NT2/D1 (cell line): ENCODE results near the gene RNU6-8.

Source experiments
- DNase-seq: peaks from one replicate; pipeline ENCODE4 v3.0.0-alpha.2; 2011; ENCODE audit warnings: low read depth, low spot score
- H3K27me3 ChIP-seq: 2 replicates; pipeline ENCODE4 v1.6.0; 2011; ENCODE audit warnings: mild to moderate bottlenecking; ENCODE audit not compliant: insufficient read length, insufficient read depth
- H3K36me3 ChIP-seq: 2 replicates; pipeline ENCODE4 v1.6.1; 2011; ENCODE audit warnings: mild to moderate bottlenecking, low read length, mixed read lengths; ENCODE audit not compliant: insufficient read depth, insufficient read length
- H3K4me1 ChIP-seq: 2 replicates; pipeline ENCODE4 v1.5.1; 2011; ENCODE audit not compliant: insufficient read depth, insufficient read length
- H3K4me3 ChIP-seq: 2 replicates; pipeline ENCODE4 v1.5.1; 2011; ENCODE audit warnings: low read depth; ENCODE audit not compliant: insufficient read length
- H3K9ac ChIP-seq: 2 replicates; pipeline ENCODE4 v1.6.0; 2011; ENCODE audit warnings: low read depth; ENCODE audit not compliant: insufficient read length
- H3K9me3 ChIP-seq: 2 replicates; pipeline ENCODE4 v1.5.1; 2011; ENCODE audit warnings: mild to moderate bottlenecking, low read length; ENCODE audit not compliant: insufficient read depth
- SUZ12 ChIP-seq: IDR thresholded peaks from 2 replicates; pipeline ENCODE4 v1.6.1; 2011; ENCODE audit not compliant: insufficient read length, insufficient read depth; ENCODE audit errors: extremely low read depth
- YY1 ChIP-seq: IDR thresholded peaks from 2 replicates; pipeline ENCODE4 v1.6.1; 2011; ENCODE audit not compliant: insufficient read length, insufficient read depth
- ZNF274 ChIP-seq: IDR thresholded peaks from 2 replicates; pipeline ENCODE4 v1.6.1; 2011; ENCODE audit warnings: mild to moderate bottlenecking, low read depth, low read length

RNU6-8 gene

DNA sequence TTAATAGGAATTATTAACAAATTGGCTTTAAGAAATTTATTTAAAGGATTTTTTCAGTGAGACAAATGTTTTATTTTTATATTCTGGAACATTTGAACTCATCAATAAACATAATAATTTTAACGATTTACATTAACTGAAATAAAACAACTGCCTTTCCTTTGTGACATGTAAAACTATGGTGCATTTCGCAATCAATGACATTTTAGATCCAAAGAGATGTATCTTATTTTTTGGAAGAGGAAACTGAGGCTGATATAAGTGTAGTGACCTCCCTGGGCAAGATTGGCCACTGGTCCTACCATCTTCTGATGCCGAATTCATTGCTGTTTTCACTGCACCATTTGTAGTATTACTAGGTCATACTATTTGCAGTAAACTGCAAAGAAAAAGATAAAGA lies 2.5 kb upstream of the RNU6-8 start:
- Histone ChIP-seq H3K9ac (no peak overlapping the region), H3K4me3 (no peak overlapping the region), H3K27me3 (peaks cover 17% of the 10 kb centered on the region), H3K4me1 (no peaks in the 10 kb centered on the region), H3K36me3 (no peaks in the 10 kb centered on the region), H3K9me3 (no peaks in the 10 kb centered on the region)
- TF ChIP-seq YY1 = no peak
- no peak for TF ChIP-seq ZNF274
- no peak for TF ChIP-seq SUZ12
- DNase-seq = no peak

DNA sequence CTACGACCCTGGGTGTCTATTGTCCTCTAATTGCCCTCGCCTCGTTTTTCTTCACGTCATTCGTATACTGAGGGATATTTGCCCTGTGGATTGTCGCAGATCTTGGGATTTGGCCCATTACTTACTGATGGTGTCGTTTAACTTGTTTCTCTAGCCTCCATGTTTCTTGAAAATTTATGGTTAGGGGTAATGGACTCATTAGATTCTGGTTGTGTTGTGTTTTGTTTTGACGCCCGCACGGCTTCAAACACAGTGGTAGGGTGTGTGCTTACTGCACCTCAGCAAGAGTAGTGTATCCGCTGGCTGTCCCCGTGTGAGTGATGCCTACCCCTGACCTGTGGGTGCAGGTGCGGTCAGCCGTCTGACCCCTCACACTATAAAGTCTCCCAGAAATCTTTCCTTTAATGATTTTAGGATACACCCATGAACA lies 874 bp upstream of the RNU6-8 start:
- TF ChIP-seq SUZ12 = no peak
- no peak for TF ChIP-seq ZNF274
- TF ChIP-seq YY1 = no peak
- Histone ChIP-seq H3K4me1 (no peaks in the 10 kb centered on the region), H3K36me3 (no peaks in the 10 kb centered on the region), H3K4me3 (peak overlapping the region; percentile 71), H3K9ac (peak overlapping the region; percentile 64), H3K27me3 (peaks cover 25% of the 10 kb centered on the region), H3K9me3 (no peaks in the 10 kb centered on the region)
- no peak for DNase-seq

DNA sequence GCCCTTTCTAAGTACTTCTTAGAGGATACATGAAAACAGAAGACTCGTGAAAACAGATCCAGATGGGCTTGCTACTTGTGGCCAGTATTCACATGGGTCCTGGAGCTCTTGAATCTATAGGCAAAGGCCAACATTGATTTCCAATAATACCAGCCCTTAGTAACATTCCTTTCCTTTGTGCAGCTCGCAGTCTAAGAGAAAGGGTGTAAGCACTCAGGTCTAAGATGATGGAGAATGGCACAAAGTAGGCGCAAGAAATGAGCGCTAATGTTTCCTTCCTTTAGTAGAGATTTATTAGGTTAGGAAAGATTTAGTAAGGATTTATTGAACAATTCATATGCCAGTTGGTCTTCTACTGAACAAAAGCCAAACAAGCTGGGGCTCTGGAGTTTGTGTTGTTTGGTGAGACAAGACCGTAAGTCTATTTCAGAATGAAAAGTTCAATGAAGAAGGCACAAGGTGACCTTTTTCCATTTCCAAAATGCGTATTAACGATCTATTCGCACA lies 525 bp downstream of the RNU6-8 start:
- no peaks in the 10 kb centered on the region for H3K9me3 ChIP-seq
- no peaks in the 10 kb centered on the region for H3K4me1 ChIP-seq
- peaks cover 25% of the 10 kb centered on the region for H3K27me3 ChIP-seq
- TF ChIP-seq YY1 = no peak
- TF ChIP-seq SUZ12 = no peak
- no peak for TF ChIP-seq ZNF274
- peak overlapping the region; percentile 85 for H3K4me3 ChIP-seq
- DNase-seq = no peak
- H3K9ac ChIP-seq = peak overlapping the region; percentile 70
- H3K36me3 ChIP-seq = no peaks in the 10 kb centered on the region

DNA sequence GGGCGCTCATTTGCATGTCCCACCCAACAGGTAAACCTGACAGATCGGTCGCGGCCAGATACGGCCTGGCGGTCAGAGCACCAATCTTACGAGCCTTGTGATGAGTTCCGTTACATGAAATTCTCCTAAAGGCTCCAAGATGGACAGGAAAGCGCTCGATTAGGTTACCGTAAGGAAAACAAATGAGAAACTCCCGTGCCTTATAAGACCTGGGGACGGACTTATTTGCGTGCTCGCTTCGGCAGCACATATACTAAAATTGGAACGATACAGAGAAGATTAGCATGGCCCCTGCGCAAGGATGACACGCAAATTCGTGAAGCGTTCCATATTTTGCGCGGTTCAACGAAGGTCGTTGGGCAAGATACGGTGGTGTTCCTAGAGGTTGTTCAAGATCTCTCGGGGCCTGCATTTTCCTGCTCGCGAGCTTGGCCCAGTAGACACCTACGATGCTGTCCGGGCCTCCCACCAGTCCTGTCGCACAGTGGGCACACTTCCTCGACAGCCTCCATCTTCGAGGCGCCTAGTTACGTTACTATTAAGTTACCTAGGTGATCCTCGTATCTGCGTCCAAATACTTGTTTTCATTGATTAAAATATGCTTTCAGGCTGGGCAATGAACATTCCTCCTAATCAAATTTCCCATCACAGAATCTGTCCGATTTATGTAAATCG lies 1.1 kb downstream of the RNU6-8 start, which contains the start of gene RNU6-7:
Gene RNU6-7 (plus strand): TSS at position 230 of the 675 bp plus-strand sequence.
- DNase-seq = no peak

DNA sequence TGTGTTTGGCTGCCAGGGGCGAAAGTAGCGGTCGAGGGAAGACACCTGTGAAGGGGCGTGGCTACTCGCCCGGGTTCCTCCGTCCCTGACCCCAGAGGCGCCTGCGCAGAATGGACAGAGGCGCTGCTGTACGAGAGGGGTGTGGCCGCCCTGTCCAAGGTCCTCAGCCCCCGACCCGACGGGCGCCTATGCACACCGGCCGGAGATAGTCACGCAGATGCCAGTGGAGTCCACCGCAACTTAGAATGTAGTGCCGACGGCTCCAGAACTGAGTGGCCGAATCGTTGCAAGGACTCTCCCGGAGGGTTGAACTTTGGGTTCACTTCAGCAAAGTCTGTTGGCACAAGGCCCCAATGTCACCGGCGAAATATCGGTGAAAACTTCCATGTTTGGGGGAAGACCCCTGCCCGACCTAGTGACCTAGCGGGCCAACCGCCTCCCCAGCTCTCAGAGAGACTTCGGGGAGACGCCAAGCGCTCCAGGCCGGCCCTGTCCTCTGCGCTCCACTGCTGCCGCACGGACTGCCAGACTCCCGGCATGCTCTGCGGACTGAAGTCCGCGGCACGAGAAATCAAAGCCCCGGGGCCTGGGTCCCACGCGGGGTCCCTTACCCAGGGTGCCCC lies 1.8 kb downstream of the RNU6-8 start:
- Histone ChIP-seq H3K36me3 (no peaks in the 10 kb centered on the region), H3K27me3 (peaks cover 25% of the 10 kb centered on the region), H3K4me1 (no peaks in the 10 kb centered on the region), H3K9me3 (no peaks in the 10 kb centered on the region), H3K4me3 (peak overlapping the region; percentile 85), H3K9ac (peak overlapping the region; percentile 74)
- TF ChIP-seq ZNF274 (no peak), SUZ12 (no peak), YY1 (no peak)
- DNase-seq = peak; percentile 63

More for the DNA sequence above, 1.1 kb downstream of the RNU6-8 start, which contains the start of gene RNU6-7:
- Histone ChIP-seq H3K36me3 (no peaks in the 10 kb centered on the region), H3K4me3 (peak within 1 kb of the TSS; percentile 85), H3K9me3 (no peaks in the 10 kb centered on the region), H3K27me3 (peaks cover 25% of the 10 kb centered on the region), H3K9ac (peak within 1 kb of the TSS; percentile 74), H3K4me1 (no peaks in the 10 kb centered on the region)
- TF ChIP-seq SUZ12 (no peak), YY1 (no peak), ZNF274 (no peak)

DNA sequence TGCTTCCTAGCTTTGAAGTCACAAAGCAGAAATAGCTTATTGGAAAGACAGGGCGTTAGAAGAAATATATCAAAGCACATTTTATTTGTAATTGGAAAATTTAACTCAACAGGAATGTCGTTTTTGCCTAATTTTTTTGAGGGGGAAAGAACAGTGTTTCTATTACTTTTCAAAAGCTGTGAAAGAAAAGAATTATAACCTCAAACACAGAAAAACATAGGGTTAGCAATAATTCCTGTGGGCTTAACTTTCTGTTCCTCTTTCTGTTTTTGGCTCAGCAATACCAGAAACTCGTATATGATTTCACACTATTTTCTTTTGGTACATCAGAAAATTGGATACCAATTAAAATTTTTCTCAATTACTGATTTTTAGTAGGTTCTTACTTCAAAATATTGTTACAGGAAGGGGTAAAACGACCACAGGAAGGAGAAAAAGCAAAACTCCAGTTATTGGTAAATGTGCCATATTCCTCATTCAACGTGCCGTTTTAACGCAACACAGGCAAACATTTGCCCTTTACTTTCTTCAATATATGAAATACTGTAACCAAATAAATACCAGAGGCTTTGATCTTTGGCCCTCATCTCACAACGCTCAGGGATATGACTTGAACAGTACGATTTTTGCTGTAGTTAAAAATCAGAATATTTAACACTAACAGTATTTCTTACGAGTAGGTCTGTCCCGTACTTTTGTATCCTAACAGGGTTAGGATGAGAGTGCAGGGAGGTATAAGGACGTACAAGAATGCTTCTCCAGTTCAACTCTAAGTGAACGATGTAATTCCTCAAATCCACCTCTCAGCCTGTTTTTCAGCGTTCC lies 2.5 kb downstream of the RNU6-8 start:
- Histone ChIP-seq H3K4me1 (no peaks in the 10 kb centered on the region), H3K9me3 (no peaks in the 10 kb centered on the region), H3K9ac (no peak overlapping the region), H3K36me3 (no peaks in the 10 kb centered on the region), H3K27me3 (peaks cover 25% of the 10 kb centered on the region), H3K4me3 (peak overlapping the region; percentile 85)
- TF ChIP-seq ZNF274 (no peak), YY1 (no peak), SUZ12 (no peak)
- DNase-seq = no peak

DNA sequence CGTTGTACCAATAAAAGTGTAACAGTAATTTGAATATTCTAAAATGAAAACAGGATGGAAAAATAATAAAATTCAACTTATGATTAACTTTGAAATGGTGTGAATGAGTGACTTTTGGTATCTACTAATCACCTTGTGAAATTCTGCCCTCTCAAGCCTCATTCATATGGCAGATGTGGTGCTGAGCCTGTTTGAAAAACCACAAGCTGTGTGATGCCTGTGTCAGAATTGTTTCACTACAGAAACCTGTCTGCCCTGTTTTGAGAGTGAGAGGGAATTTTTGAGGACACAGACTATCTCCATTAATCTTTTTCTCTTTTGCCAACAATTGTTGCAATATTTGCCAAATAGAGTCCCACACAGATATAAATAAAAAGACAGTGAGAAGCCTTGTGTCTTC lies 5.2 kb downstream of the RNU6-8 start:
- Histone ChIP-seq H3K27me3 (peaks cover 13% of the 10 kb centered on the region), H3K9ac (no peak overlapping the region), H3K4me3 (no peak overlapping the region), H3K36me3 (no peaks in the 10 kb centered on the region), H3K4me1 (no peaks in the 10 kb centered on the region), H3K9me3 (no peaks in the 10 kb centered on the region)
- DNase-seq = no peak
- TF ChIP-seq YY1 (no peak), ZNF274 (no peak)
